GM18519 (cell line): ENCODE data around the gene KRTAP6-1.

Experiments
- ATAC-seq: cut with Tn5 transposase; IDR thresholded peaks from one replicate; pipeline ENCODE4 v1.9.1; 2021; ENCODE audit warnings: mild to moderate bottlenecking, moderate library complexity; ENCODE audit not compliant: unreplicated experiment, low FRiP score

Gene KRTAP6-1

DNA sequence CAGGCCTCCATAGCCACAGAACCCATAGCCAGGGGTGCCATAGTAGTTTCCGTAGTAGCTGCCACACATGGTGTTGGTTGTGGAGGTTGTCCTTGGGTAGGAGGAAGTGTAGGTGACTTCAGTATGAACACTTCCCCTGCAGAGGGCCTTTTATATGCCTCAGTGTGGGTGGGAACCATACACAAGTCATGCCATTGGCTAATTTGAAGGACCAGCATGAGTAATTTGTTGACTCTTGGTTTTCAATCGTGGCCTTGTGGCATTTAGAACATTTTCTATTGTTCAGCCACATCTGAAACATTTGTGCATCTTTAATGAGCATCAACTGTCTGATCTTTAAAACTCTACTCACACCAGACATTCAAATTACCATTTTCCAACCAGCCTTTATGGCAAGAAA, at the start of gene KRTAP6-1:
Gene KRTAP6-1 (minus strand): TSS at position 95 of the 400 bp plus-strand sequence. CDS start 26 bp downstream, at position 69.
- no peak for ATAC-seq

- ATAC-seq, result no peak
Observed at GRCh38 chr21:30652891-30653290, 39.2 kb upstream of the KRTAP6-1 start.

- no peak for ATAC-seq
Observed at GRCh38 chr21:30646904-30647414, 33.2 kb upstream of the KRTAP6-1 start.

DNA sequence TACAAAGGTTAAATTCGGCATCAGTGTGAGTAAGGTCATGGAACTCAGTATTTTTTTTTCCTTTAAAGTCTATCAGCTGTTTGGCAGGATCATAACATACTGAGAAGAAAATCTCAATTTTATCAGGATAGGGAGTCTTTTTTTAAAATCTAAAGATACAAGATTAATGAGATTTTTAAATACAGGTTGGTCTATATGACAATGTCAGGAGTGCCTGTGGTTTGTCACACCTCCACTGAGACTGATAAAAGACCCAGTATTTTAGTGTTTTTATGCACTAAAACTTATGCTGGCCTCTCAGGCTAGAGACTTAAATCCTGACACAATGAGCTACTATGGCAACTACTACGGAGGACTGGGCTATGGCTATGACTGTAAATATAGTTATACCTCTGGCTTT, 28.8 kb upstream of the KRTAP6-1 start, which contains the start of gene KRTAP20-3:
Gene KRTAP20-3 (plus strand): TSS at position 301 of the 400 bp plus-strand sequence.
- no peak for ATAC-seq

DNA sequence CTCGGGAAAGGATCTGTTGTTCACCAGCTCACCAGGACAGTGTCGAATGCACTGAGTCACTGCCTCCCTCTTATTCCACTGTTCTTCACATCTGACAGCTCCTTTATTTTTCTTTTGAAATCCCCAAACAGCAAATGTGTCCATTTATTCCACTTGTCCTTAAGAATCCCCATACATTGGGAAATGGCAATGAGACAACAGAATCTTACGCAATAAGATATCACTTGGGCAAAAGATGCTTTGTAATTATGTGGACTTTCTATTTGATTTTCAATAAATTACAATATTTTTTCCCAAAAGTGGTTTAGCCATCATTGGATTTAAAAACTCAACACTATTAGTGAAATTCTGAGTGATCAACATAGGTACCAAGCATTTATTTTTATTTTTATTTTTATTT, 25.0 kb upstream of the KRTAP6-1 start:
- ATAC-seq, result no peak

GRCh38 chr21:30634906-30635305, 21.2 kb upstream of the KRTAP6-1 start, which contains the start of gene KRTAP20-2:
Gene KRTAP20-2, plus strand, starts transcription at chr21:30635206. Its CDS starts 58 bp downstream, at chr21:30635264.
- no peak for ATAC-seq

GRCh38 chr21:30629200-30629599, 15.5 kb upstream of the KRTAP6-1 start:
- no peak for ATAC-seq

DNA sequence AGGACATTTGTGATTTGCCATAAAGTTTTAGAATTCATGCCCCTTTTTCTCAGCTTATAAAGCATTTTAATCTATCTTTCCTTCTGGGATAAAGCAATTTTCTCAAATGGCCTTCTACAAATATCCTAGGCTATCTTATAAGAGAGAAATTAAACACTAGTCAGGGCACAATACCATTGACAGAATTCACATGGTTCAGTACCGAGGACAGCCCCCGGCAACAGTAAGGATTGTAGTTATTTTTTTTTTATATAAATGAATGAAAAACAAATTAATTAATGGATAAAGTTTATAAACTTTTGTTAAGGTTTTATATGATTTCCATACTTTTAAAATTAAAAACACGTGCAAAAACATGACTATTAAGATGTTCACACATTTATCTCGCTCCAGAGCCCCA, 14.4 kb upstream of the KRTAP6-1 start:
- ATAC-seq, result no peak

GRCh38 chr21:30625449-30626165, 11.9 kb upstream of the KRTAP6-1 start:
- ATAC-seq, result no peak

DNA sequence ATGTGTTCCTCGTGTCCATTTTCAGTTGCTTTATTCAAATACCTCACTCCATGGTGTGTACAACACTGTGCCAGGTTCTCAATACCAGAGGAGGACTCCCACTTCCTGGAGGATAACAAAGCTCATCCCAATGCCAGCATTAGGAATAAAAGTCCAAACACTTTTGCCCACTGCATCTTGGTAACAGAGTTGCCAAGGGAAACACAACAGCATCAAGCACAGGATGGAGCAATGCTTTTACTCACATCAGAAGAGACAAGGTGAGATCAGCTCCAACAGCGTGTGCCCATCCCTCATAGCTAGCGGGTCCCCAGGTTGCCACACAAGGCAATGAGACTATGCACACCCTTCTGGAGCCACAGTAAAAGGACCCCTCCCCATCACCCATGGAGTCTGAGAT, 9.6 kb upstream of the KRTAP6-1 start:
- no peak for ATAC-seq

- no peak for ATAC-seq
Observed at GRCh38 chr21:30620522-30620921, 6.8 kb upstream of the KRTAP6-1 start, which contains the start of gene KRTAP20-4. Gene KRTAP20-4, plus strand, starts transcription at chr21:30620627.

GRCh38 chr21:30620080-30620479, 6.3 kb upstream of the KRTAP6-1 start:
- no peak for ATAC-seq

DNA sequence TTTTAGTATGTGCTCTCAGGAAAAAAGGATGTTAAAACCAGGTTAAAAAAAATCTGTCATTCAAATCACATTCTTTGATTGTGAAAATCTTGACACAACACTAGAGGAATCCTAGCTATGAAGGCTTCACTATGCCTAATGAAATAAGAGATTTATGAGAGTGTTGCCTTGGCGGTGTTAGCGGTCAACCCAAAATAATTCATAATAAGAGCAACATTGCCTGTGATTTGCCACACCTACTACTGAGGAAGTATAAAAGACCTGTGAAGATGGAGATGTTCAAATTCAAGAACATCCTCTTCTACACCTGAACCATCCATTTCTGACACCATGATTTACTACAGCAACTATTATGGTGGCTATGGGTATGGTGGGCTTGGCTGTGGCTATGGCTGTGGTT, 2.4 kb upstream of the KRTAP6-1 start, which contains the start of gene KRTAP20-1:
Gene KRTAP20-1 (plus strand): TSS at position 301 of the 400 bp plus-strand sequence. CDS start 30 bp downstream, at position 331.
- ATAC-seq, result no peak

- ATAC-seq, result no peak
Observed at GRCh38 chr21:30615199-30615598, 1.5 kb upstream of the KRTAP6-1 start.

GRCh38 chr21:30612132-30612531, 1.6 kb downstream of the KRTAP6-1 start:
- no peak for ATAC-seq

DNA sequence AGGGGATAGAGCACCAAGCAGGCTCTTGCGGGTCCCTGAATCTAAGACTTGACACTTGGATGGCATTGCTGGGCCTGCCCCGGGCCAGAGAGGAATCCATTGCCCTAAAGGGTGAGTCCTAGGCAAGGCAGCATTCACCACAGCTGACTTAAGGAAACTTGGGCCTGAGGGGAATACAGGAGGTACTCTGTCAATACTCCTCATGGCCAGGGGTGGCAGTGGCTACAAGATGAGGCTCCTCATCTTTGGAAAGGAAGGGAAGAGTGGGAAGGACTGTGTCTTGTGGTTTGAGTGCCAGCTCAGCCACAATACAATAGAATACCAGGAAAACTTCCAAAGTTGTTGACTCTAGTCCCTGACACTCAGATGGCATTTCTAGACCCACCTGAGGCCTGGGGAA, 7.8 kb downstream of the KRTAP6-1 start:
- no peak for ATAC-seq

GRCh38 chr21:30600787-30601186, 12.9 kb downstream of the KRTAP6-1 start, which contains the start of gene KRTAP22-1:
Gene KRTAP22-1, plus strand, starts transcription at chr21:30601087.
- no peak for ATAC-seq

- no peak for ATAC-seq
Observed at GRCh38 chr21:30598802-30599201, 14.9 kb downstream of the KRTAP6-1 start, which contains the start of gene KRTAP6-2. Gene KRTAP6-2, minus strand, starts transcription at chr21:30598902. Its CDS starts 28 bp downstream, at chr21:30598874.

- ATAC-seq, result no peak
Observed at GRCh38 chr21:30592140-30592539, 21.6 kb downstream of the KRTAP6-1 start, which contains the start of gene KRTAP6-3. Gene KRTAP6-3, plus strand, starts transcription at chr21:30592440. Its CDS starts 6 bp downstream, at chr21:30592446.

- no peak for ATAC-seq
Observed at GRCh38 chr21:30590297-30590696, 23.4 kb downstream of the KRTAP6-1 start, which contains the start of gene KRTAP22-2. Gene KRTAP22-2, minus strand, starts transcription at chr21:30590397.

- ATAC-seq, result no peak
Observed at GRCh38 chr21:30582870-30583269, 30.9 kb downstream of the KRTAP6-1 start.
